Osteoblast (primary cell): ENCODE data around the gene TMEM108. TPM values are rescaled to one million over a fixed set of nuclear protein-coding genes. Genes with fewer than 3 reads are reported as not detected.
A peak's percentile ranks its signal among the peaks of the same experiment; 100 is the strongest.

ENCODE experiments used
- DNase-seq: peaks from one replicate; pipeline ENCODE4 v3.0.0; 2011; ENCODE audit warnings: low spot score, mixed read lengths; ENCODE audit not compliant: insufficient read length; ENCODE audit errors: missing footprints
- H2AFZ ChIP-seq: 2 replicates; pipeline ENCODE4 v1.6.0; 2011; ENCODE audit warnings: mild to moderate bottlenecking, low read length
- H3K27ac ChIP-seq: 2 replicates; pipeline ENCODE4 v1.5.1; 2011; ENCODE audit warnings: mild to moderate bottlenecking, low read depth, low read length, moderate library complexity
- H3K27me3 ChIP-seq: 2 replicates; pipeline ENCODE4 v1.6.0; 2012; ENCODE audit warnings: mild to moderate bottlenecking, control low read depth, inconsistent platforms, low read length, moderate library complexity; ENCODE audit not compliant: insufficient read depth
- H3K36me3 ChIP-seq: 2 replicates; pipeline ENCODE4 v1.5.1; 2011; ENCODE audit warnings: mild to moderate bottlenecking, low read length, control low read depth, moderate library complexity; ENCODE audit not compliant: insufficient read depth
- H3K4me1 ChIP-seq: 2 replicates; pipeline ENCODE4 v1.5.1; 2011; ENCODE audit warnings: mild to moderate bottlenecking, low read length, control low read depth, moderate library complexity; ENCODE audit not compliant: insufficient read depth
- H3K4me2 ChIP-seq: 2 replicates; pipeline ENCODE4 v1.6.0; 2011; ENCODE audit warnings: mild to moderate bottlenecking, low read length; ENCODE audit not compliant: insufficient read depth
- H3K4me3 ChIP-seq: fragments of 200-600 bp; sonication (generic); 3 replicates; pipeline ENCODE4 v1.5.1; 2012; ENCODE audit warnings: mild to moderate bottlenecking, low read length, inconsistent platforms; ENCODE audit not compliant: insufficient read depth
- H3K79me2 ChIP-seq: 2 replicates; pipeline ENCODE4 v1.6.0; 2012; ENCODE audit warnings: mild to moderate bottlenecking, low read length, control low read depth, inconsistent platforms; ENCODE audit not compliant: insufficient read depth
- H3K9me3 ChIP-seq: 2 replicates; pipeline ENCODE4 v1.5.1; 2011; ENCODE audit warnings: low read depth, low read length, control low read depth
- H4K20me1 ChIP-seq: 2 replicates; pipeline ENCODE4 v1.6.0; 2012; ENCODE audit warnings: mild to moderate bottlenecking, low read length, control low read depth; ENCODE audit not compliant: insufficient read depth
- CTCF ChIP-seq: IDR thresholded peaks from 2 replicates; pipeline ENCODE4 v1.5.1; 2011; ENCODE audit warnings: mild to moderate bottlenecking, low read depth, low read length, moderate library complexity; ENCODE audit errors: extremely low read depth
- total RNA-seq: library from RNA; depleted of rRNA; stranded (reverse); fragments of >200 nt; gene quantifications from 2 replicates; pipeline ENCODE4 v1.2.3, GENCODE V29; 2012

Gene TMEM108
- total RNA-seq, 1 donor = 0.36 TPM

- no peak for TF ChIP-seq CTCF
- no peak overlapping the region for H2AFZ ChIP-seq
- H3K36me3 ChIP-seq = no peaks in the 10 kb centered on the region
- DNase-seq = peak; percentile 44
- no peaks in the 10 kb centered on the region for H3K9me3 ChIP-seq
- H3K4me3 ChIP-seq = no peak overlapping the region
- no peak overlapping the region for H3K27ac ChIP-seq
- no peaks in the 10 kb centered on the region for H3K4me1 ChIP-seq
- no peak overlapping the region for H3K4me2 ChIP-seq
- no peaks in the 10 kb centered on the region for H3K27me3 ChIP-seq
- no peaks in the 10 kb centered on the region for H3K79me2 ChIP-seq
- H4K20me1 ChIP-seq = no peaks in the 10 kb centered on the region
Observed at GRCh38 chr3:133130168-133130567, 92.0 kb downstream of the TMEM108 start.

GRCh38 chr3:133135306-133135705, 97.1 kb downstream of the TMEM108 start:
- no peak for DNase-seq
- H3K36me3 ChIP-seq = no peaks in the 10 kb centered on the region
- H3K4me1 ChIP-seq = peaks cover 2% of the 10 kb centered on the region
- no peak overlapping the region for H3K4me3 ChIP-seq
- no peaks in the 10 kb centered on the region for H4K20me1 ChIP-seq
- no peak overlapping the region for H3K27ac ChIP-seq
- no peak for TF ChIP-seq CTCF
- no peaks in the 10 kb centered on the region for H3K9me3 ChIP-seq
- H3K4me2 ChIP-seq = no peak overlapping the region
- no peaks in the 10 kb centered on the region for H3K79me2 ChIP-seq
- H2AFZ ChIP-seq = no peak overlapping the region
- no peaks in the 10 kb centered on the region for H3K27me3 ChIP-seq

- no peak for TF ChIP-seq CTCF
- H3K4me3 ChIP-seq = no peak overlapping the region
- H3K4me1 ChIP-seq = peaks cover 2% of the 10 kb centered on the region
- H3K36me3 ChIP-seq = no peaks in the 10 kb centered on the region
- no peak overlapping the region for H3K4me2 ChIP-seq
- H3K9me3 ChIP-seq = no peaks in the 10 kb centered on the region
- no peaks in the 10 kb centered on the region for H4K20me1 ChIP-seq
- no peaks in the 10 kb centered on the region for H3K79me2 ChIP-seq
- DNase-seq = no peak
- no peaks in the 10 kb centered on the region for H3K27me3 ChIP-seq
- no peak overlapping the region for H3K27ac ChIP-seq
- H2AFZ ChIP-seq = no peak overlapping the region
Observed at GRCh38 chr3:133136114-133137041, 98.2 kb downstream of the TMEM108 start.
